Peyer's patch (tissue), 4 donors: ENCODE results near the gene NOS3. TPM values are rescaled to one million over a fixed set of nuclear protein-coding genes. Genes with fewer than 3 reads are reported as not detected.
A peak's percentile ranks its signal among the peaks of the same experiment; 100 is the strongest.

Source experiments
- DNase-seq, 3 donors: peaks; one replicate each; pipeline ENCODE4 v3.0.0-alpha.2; 2017 to 2019
- H3K27ac ChIP-seq, 4 donors: fragments of 200-600 bp; sonication (generic); one replicate each; pipeline ENCODE4 v1.5.1; 2016 to 2019
- H3K27me3 ChIP-seq, 2 donors: fragments of 200-600 bp; sonication (generic); one replicate each; pipeline ENCODE4 v1.5.1; 2019
- H3K36me3 ChIP-seq, 3 donors: fragments of 200-600 bp; sonication (generic); one replicate each; pipeline ENCODE4 v1.5.1; 2016 to 2019
- H3K4me1 ChIP-seq, 4 donors: fragments of 200-600 bp; sonication (generic); one replicate each; pipeline ENCODE4 v1.5.1; 2016 to 2019
- H3K4me3 ChIP-seq, 4 donors: fragments of 200-600 bp; sonication (generic); 1 replicate in 3 of 4; 2 replicates in 1 of 4; pipeline ENCODE4 v1.5.1; 2016 to 2019; ENCODE audit warnings: mild to moderate bottlenecking in 1 of 4
- H3K9me3 ChIP-seq, 4 donors: fragments of 200-600 bp; sonication (generic); one replicate each; pipeline ENCODE4 v1.5.1; 2016 to 2019; ENCODE audit warnings: mild to moderate bottlenecking in 1 of 4
- CTCF ChIP-seq, 6 experiments: fragments of 450-650 bp in 4 of 6; fragments of 200-600 bp in 2 of 6; sonication (generic) in 1 of 6; IDR thresholded peaks; one replicate each; pipeline ENCODE4 v1.5.1; 2017 to 2019; ENCODE audit warnings: antibody characterized with exemption in 6 of 6, mild to moderate bottlenecking in 3 of 6, moderate library complexity in 1 of 6
- POLR2A ChIP-seq, 2 donors: fragments of 450-650 bp; IDR thresholded peaks; one replicate each; pipeline ENCODE4 v1.5.1; 2017; ENCODE audit warnings: antibody characterized with exemption in 2 of 2, mild to moderate bottlenecking in 2 of 2, moderate library complexity in 2 of 2
- total RNA-seq, 4 donors: library from RNA; depleted of rRNA; stranded (reverse); fragments of >200 nt; gene quantifications; one replicate each; pipeline ENCODE4 v1.1.0, GENCODE V29; 2016

The NOS3 gene
- total RNA-seq, 4 donors from 2014 or later, result 1.2 to 18.2 (median 5.4) TPM

- DNase-seq, result peak in 2 of 3 donors; percentile 39 to 43
- H3K4me1 ChIP-seq, result peaks cover 0 to 6% (median 1%) of the 10 kb centered on the region in 4 donors
Measured at GRCh38 chr7:150947241-150947745, 43.5 kb upstream of the NOS3 start.

GRCh38 chr7:150947761-150948651, 42.8 kb upstream of the NOS3 start:
- Histone ChIP-seq H3K4me1 (no peaks in the 10 kb centered on the region), H3K9me3 (no peaks in the 10 kb centered on the region), H3K36me3 (no peaks in the 10 kb centered on the region), H3K27ac (peak overlapping the region in 1 of 4 donors; percentile 59), H3K27me3 (no peaks in the 10 kb centered on the region), H3K4me3 (no peak overlapping the region)
- peak in 2 of 3 donors; percentile 33 to 40 for DNase-seq
- TF ChIP-seq POLR2A (IDR thresholded peaks at IDR 0.05) (no peak), CTCF (IDR thresholded peaks at IDR 0.05) (no peak)

More at GRCh38 chr7:150947241-150947745, 43.5 kb upstream of the NOS3 start:
- TF ChIP-seq POLR2A (IDR thresholded peaks at IDR 0.05) (no peak), CTCF (IDR thresholded peaks at IDR 0.05) (no peak)
- Histone ChIP-seq H3K36me3 (no peaks in the 10 kb centered on the region), H3K4me3 (no peak overlapping the region), H3K9me3 (no peaks in the 10 kb centered on the region), H3K27me3 (no peaks in the 10 kb centered on the region), H3K27ac (peak overlapping the region in 1 of 4 donors; percentile 59)

GRCh38 chr7:150948791-150949251, 42.0 kb upstream of the NOS3 start:
- Histone ChIP-seq H3K36me3 (no peaks in the 10 kb centered on the region), H3K27me3 (no peaks in the 10 kb centered on the region), H3K27ac (no peak overlapping the region), H3K4me3 (no peak overlapping the region), H3K4me1 (no peaks in the 10 kb centered on the region), H3K9me3 (no peaks in the 10 kb centered on the region)
- no peak for TF ChIP-seq CTCF (IDR thresholded peaks at IDR 0.05)
- no peak for TF ChIP-seq POLR2A (IDR thresholded peaks at IDR 0.05)
- peak in 2 of 3 donors; percentile 29 to 39 for DNase-seq

- no peak overlapping the region for H3K4me3 ChIP-seq
- DNase-seq, result peak in 2 of 3 donors; percentile 11 to 30
- no peak overlapping the region for H3K27ac ChIP-seq
- no peaks in the 10 kb centered on the region for H3K4me1 ChIP-seq
- no peak for TF ChIP-seq POLR2A (IDR thresholded peaks at IDR 0.05)
- no peaks in the 10 kb centered on the region for H3K27me3 ChIP-seq
- H3K9me3 ChIP-seq, result no peaks in the 10 kb centered on the region
- H3K36me3 ChIP-seq, result no peaks in the 10 kb centered on the region
Measured at GRCh38 chr7:150949564-150949963, 41.3 kb upstream of the NOS3 start.

GRCh38 chr7:150949971-150950491, 40.8 kb upstream of the NOS3 start:
- no peaks in the 10 kb centered on the region for H3K27me3 ChIP-seq
- no peak overlapping the region for H3K27ac ChIP-seq
- TF ChIP-seq POLR2A (IDR thresholded peaks at IDR 0.05) (no peak), CTCF (IDR thresholded peaks at IDR 0.05) (no peak)
- peak in 2 of 3 donors; percentile 35 to 36 for DNase-seq
- H3K36me3 ChIP-seq, result no peaks in the 10 kb centered on the region
- no peak overlapping the region for H3K4me3 ChIP-seq
- no peaks in the 10 kb centered on the region for H3K4me1 ChIP-seq
- no peaks in the 10 kb centered on the region for H3K9me3 ChIP-seq
